Measurements from ENCODE around the gene CCDC197.

The CCDC197 gene

DNA sequence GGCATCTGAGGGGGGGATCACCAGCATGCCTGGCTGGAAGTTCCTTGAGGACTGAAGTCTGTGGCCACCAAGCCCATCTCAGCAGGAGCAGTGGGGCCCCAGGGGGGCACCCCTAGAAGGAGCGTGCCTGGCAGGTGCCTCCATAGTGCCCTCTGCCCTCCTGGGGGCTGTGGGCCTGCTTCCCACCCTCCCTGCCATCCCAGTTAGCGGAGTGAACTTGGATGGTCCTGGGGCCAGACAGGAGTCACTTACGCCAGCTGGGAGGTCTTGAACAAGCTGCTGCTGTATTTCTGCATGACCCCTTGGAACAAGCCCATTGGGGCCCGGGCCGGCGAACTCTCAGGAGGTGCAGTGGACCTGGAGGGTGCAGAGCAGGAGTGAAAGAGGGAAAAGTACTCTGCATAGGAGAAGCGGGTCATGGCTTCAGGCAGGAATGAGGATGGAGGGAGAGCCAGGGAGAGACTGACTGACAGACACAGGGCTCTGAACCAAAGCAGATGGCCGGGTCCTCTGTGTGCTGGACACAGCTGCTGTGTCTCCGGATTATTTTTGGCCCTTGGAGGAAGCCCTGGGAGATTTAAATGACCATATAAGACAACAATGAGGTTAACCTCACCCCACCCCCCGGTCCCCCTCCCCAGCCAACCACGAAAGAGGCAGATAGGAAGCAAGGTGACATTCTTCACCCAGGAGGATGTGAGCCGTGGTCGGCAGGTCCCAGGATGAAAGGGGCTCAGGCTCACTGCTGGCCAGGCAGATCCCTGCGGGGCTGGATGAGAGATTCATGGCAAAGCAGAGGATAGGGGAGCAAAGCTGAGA, 40.4 kb upstream of the CCDC197 start:
- Histone ChIP-seq H3K36me3 (ENCODE audit: control insufficient read depth, insufficient read depth, low read length) (no peaks in the 10 kb centered on the region), H3K27me3 (ENCODE audit: control insufficient read depth, insufficient read depth, low read length) (no peaks in the 10 kb centered on the region), H3K4me3 (ENCODE audit: low read length) (no peak overlapping the region), H3K9me3 (ENCODE audit: control insufficient read depth, low read length) (no peaks in the 10 kb centered on the region), H3K4me1 (ENCODE audit: control insufficient read depth, insufficient read depth, low read length) (peaks cover 33% of the 10 kb centered on the region), H3K9ac (ENCODE audit: low read length) (no peak overlapping the region)

- H3K4me1 ChIP-seq (ENCODE audit: control insufficient read depth, insufficient read depth, low read length) = peaks cover 33% of the 10 kb centered on the region
- no peak overlapping the region for H3K4me3 ChIP-seq (ENCODE audit: low read length)
- no peaks in the 10 kb centered on the region for H3K9me3 ChIP-seq (ENCODE audit: control insufficient read depth, low read length)
- no peaks in the 10 kb centered on the region for H3K36me3 ChIP-seq (ENCODE audit: control insufficient read depth, insufficient read depth, low read length)
- H3K27me3 ChIP-seq (ENCODE audit: control insufficient read depth, insufficient read depth, low read length) = no peaks in the 10 kb centered on the region
- H3K9ac ChIP-seq (ENCODE audit: low read length) = no peak overlapping the region
These were observed 39.8 kb upstream of the CCDC197 start for GRCh38 chr14:93957333-93957710.

- Histone ChIP-seq H3K4me3 (ENCODE audit: low read length) (no peak overlapping the region), H3K9me3 (ENCODE audit: control insufficient read depth, low read length) (no peaks in the 10 kb centered on the region), H3K9ac (ENCODE audit: low read length) (no peak overlapping the region), H3K36me3 (ENCODE audit: control insufficient read depth, insufficient read depth, low read length) (no peaks in the 10 kb centered on the region), H3K27me3 (ENCODE audit: control insufficient read depth, insufficient read depth, low read length) (no peaks in the 10 kb centered on the region), H3K4me1 (ENCODE audit: control insufficient read depth, insufficient read depth, low read length) (peaks cover 33% of the 10 kb centered on the region)
These were observed 39.1 kb upstream of the CCDC197 start for GRCh38 chr14:93957751-93958566.

- no peaks in the 10 kb centered on the region for H3K36me3 ChIP-seq (ENCODE audit: control insufficient read depth, insufficient read depth, low read length)
- no peak overlapping the region for H3K4me3 ChIP-seq (ENCODE audit: low read length)
- peaks cover 33% of the 10 kb centered on the region for H3K4me1 ChIP-seq (ENCODE audit: control insufficient read depth, insufficient read depth, low read length)
- no peaks in the 10 kb centered on the region for H3K9me3 ChIP-seq (ENCODE audit: control insufficient read depth, low read length)
- no peak overlapping the region for H3K9ac ChIP-seq (ENCODE audit: low read length)
- no peaks in the 10 kb centered on the region for H3K27me3 ChIP-seq (ENCODE audit: control insufficient read depth, insufficient read depth, low read length)
These were observed 38.4 kb upstream of the CCDC197 start for GRCh38 chr14:93958567-93959238.

GRCh38 chr14:93959239-93960107, 37.6 kb upstream of the CCDC197 start:
- Histone ChIP-seq H3K27me3 (ENCODE audit: control insufficient read depth, insufficient read depth, low read length) (no peaks in the 10 kb centered on the region), H3K4me3 (ENCODE audit: low read length) (no peak overlapping the region), H3K4me1 (ENCODE audit: control insufficient read depth, insufficient read depth, low read length) (peaks cover 33% of the 10 kb centered on the region), H3K36me3 (ENCODE audit: control insufficient read depth, insufficient read depth, low read length) (no peaks in the 10 kb centered on the region), H3K9ac (ENCODE audit: low read length) (no peak overlapping the region), H3K9me3 (ENCODE audit: control insufficient read depth, low read length) (no peaks in the 10 kb centered on the region)

DNA sequence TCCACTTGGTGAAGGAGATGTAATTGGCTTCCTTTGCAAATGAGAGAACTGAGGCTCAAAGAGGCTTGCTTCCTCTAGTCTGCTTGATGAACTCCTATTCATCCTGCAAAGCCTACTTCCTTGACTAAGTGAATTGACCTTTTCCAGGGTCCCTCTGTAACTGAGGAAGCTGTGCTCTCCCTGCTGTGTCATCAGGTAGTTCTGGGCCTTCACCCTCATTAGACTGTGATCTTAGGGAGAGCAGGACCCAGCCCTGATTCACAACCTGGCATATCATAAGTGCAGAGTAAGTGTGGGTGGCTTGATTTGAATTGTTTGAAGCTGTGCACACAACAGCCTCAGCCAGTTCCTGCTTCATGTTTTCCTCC, 37.0 kb upstream of the CCDC197 start:
- Histone ChIP-seq H3K27me3 (ENCODE audit: control insufficient read depth, insufficient read depth, low read length) (no peaks in the 10 kb centered on the region), H3K4me1 (ENCODE audit: control insufficient read depth, insufficient read depth, low read length) (peaks cover 33% of the 10 kb centered on the region), H3K9me3 (ENCODE audit: control insufficient read depth, low read length) (no peaks in the 10 kb centered on the region), H3K9ac (ENCODE audit: low read length) (no peak overlapping the region), H3K4me3 (ENCODE audit: low read length) (no peak overlapping the region), H3K36me3 (ENCODE audit: control insufficient read depth, insufficient read depth, low read length) (no peaks in the 10 kb centered on the region)

DNA sequence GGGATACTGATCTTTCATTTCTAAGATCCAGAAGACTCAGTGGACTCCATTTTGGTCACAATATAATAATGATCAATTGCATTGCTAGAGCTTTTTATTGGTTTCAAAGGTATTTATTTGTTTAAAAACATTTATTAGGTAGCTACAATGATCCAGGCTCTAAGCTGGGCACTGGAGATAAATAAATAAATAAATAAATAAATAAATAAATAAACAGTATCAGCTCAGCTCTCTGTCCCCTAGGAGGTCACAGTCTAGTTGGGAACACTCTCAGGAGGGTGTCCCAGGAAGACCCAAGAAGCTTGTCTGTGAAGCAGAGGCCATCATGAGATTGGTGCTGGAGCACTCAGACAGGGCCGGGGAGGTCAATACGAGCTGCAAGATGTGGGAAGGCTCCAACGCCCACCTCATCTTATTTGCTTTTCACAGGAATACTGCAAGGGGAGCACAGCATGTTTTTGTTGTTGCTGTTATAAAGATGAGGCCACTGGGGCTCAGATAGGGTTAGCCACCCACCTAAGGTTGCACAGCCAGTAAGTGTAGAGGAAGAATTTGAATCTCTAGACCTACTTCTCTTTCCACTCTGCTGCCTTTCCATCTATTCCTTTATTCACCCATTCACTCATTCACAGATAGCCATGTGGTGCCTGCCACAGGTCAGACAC, 36.2 kb upstream of the CCDC197 start:
- no peaks in the 10 kb centered on the region for H3K36me3 ChIP-seq (ENCODE audit: control insufficient read depth, insufficient read depth, low read length)
- H3K4me1 ChIP-seq (ENCODE audit: control insufficient read depth, insufficient read depth, low read length) = peaks cover 31% of the 10 kb centered on the region
- H3K9me3 ChIP-seq (ENCODE audit: control insufficient read depth, low read length) = no peaks in the 10 kb centered on the region
- no peaks in the 10 kb centered on the region for H3K27me3 ChIP-seq (ENCODE audit: control insufficient read depth, insufficient read depth, low read length)
- no peak overlapping the region for H3K9ac ChIP-seq (ENCODE audit: low read length)
- no peak overlapping the region for H3K4me3 ChIP-seq (ENCODE audit: low read length)

DNA sequence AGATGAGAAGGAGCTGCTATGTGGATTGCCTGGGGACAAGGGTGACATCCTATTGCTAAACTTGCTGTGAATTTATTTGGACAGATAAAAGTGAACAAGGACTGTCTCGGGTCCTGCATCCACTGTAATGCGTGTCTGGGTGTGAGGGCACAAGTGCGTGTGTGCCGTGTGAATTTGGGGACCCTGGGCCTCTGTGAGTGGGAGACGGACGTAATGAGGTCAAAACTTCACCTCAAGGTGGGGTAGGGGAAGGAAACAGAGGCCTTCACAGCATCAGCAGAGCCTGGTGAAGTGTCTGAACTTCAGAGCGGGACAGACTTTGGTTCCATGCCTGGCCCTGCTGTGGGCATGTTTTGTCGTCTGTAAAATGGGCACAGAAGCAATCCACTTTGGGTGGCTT, 35.5 kb upstream of the CCDC197 start:
- H3K9me3 ChIP-seq (ENCODE audit: control insufficient read depth, low read length) = no peaks in the 10 kb centered on the region
- H3K36me3 ChIP-seq (ENCODE audit: control insufficient read depth, insufficient read depth, low read length) = no peaks in the 10 kb centered on the region
- H3K27me3 ChIP-seq (ENCODE audit: control insufficient read depth, insufficient read depth, low read length) = no peaks in the 10 kb centered on the region
- no peak overlapping the region for H3K9ac ChIP-seq (ENCODE audit: low read length)
- no peak overlapping the region for H3K4me3 ChIP-seq (ENCODE audit: low read length)
- peaks cover 34% of the 10 kb centered on the region for H3K4me1 ChIP-seq (ENCODE audit: control insufficient read depth, insufficient read depth, low read length)

DNA sequence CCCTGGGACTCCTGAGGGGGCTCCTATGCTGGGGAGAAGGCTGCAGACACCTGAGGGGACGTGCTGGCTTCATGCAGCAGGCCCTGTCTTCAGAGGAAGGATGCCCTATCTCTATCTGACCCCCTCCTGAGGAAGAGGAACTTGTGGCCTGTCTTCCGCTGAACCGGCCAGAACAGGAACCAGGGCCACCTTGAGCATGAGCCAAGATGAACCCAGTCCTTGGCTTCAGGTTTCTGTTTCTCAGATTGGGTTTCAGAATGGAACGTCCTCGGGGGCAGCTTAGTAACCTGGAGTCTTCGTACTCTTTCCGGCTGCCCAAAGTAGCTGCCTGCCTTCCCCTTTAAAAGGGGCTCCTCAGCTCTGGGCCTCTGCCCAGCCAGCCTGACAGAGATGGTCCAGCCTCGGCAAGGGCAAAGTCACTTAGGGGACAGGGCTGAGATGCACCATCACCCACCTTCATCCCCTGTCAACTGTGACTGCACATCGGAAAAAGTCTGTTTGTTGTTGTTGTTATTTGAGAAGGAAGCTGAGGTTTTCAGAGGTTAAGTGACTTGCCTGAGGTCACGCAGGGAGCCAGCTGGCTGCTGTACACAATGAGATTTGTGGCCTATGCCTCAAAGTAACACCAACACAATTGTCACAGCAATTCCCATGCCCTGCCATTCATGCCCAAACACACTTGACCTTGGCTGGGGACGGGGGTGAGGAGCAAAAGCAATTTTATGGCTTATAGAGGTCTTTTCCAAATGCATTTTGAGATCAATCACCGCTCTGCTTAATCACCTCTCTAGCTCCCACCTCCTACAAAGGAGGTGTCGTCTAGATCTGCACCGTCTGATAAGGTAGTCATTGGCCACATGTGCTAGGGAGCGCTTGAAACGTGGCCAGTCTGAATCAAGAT, 34.1 kb upstream of the CCDC197 start:
- no peak overlapping the region for H3K9ac ChIP-seq (ENCODE audit: low read length)

GRCh38 chr14:93963692-93964091, 33.4 kb upstream of the CCDC197 start:
- Histone ChIP-seq H3K9ac (ENCODE audit: low read length) (no peak overlapping the region), H3K36me3 (ENCODE audit: control insufficient read depth, insufficient read depth, low read length) (no peaks in the 10 kb centered on the region), H3K4me1 (ENCODE audit: control insufficient read depth, insufficient read depth, low read length) (peaks cover 29% of the 10 kb centered on the region), H3K4me3 (ENCODE audit: low read length) (no peak overlapping the region), H3K27me3 (ENCODE audit: control insufficient read depth, insufficient read depth, low read length) (no peaks in the 10 kb centered on the region), H3K9me3 (ENCODE audit: control insufficient read depth, low read length) (no peaks in the 10 kb centered on the region)

More for the DNA sequence above, 34.1 kb upstream of the CCDC197 start:
- Histone ChIP-seq H3K36me3 (ENCODE audit: control insufficient read depth, insufficient read depth, low read length) (no peaks in the 10 kb centered on the region), H3K27me3 (ENCODE audit: control insufficient read depth, insufficient read depth, low read length) (no peaks in the 10 kb centered on the region), H3K4me3 (ENCODE audit: low read length) (no peak overlapping the region), H3K9me3 (ENCODE audit: control insufficient read depth, low read length) (no peaks in the 10 kb centered on the region), H3K4me1 (ENCODE audit: control insufficient read depth, insufficient read depth, low read length) (peaks cover 31% of the 10 kb centered on the region)
